Measurements from ENCODE around the gene C6orf89.
A peak's percentile ranks its signal among the peaks of the same experiment; 100 is the strongest.

DNA sequence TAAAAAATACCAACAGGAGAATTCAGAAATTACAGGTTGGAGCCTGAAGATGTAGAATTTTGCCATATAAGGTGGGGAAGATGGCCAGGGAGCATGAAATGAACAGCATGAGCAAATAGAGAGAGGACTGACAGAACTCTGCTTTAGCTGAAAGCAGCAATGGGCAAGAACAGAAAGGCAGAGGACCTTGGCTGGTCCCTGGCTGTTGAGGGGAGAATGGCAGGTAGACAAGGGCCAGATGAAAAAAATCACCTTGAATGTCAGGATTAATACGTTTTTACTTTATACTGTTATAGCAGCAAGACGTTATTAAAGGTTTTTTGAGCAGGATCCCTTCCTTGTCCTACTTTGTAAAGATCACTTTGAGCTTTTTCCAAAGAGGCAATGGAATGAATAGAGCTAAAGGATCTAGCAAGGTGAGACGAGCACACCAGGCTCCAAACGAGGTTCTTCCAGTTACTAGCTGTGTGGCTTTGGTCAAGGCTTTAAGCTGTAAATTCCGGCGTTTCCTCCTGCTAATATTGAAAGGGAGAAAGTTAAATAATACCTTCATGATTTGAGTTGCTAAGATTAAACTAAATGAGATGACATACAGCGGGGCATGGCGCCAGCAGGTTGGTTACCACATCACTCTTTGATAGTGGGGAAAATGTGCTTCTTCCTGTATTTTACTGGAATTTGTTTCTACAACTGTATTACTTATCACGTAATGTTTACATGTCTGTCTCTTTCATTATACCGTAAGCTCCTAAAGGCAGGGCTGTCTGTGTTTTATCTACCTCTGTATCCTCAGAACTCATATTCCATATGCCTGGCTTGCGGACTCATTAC, 11.9 kb upstream of the C6orf89 start:
- TF ChIP-seq, protein P1, sequence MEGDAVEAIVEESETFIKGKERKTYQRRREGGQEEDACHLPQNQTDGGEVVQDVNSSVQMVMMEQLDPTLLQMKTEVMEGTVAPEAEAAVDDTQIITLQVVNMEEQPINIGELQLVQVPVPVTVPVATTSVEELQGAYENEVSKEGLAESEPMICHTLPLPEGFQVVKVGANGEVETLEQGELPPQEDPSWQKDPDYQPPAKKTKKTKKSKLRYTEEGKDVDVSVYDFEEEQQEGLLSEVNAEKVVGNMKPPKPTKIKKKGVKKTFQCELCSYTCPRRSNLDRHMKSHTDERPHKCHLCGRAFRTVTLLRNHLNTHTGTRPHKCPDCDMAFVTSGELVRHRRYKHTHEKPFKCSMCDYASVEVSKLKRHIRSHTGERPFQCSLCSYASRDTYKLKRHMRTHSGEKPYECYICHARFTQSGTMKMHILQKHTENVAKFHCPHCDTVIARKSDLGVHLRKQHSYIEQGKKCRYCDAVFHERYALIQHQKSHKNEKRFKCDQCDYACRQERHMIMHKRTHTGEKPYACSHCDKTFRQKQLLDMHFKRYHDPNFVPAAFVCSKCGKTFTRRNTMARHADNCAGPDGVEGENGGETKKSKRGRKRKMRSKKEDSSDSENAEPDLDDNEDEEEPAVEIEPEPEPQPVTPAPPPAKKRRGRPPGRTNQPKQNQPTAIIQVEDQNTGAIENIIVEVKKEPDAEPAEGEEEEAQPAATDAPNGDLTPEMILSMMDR (IDR thresholded peaks at IDR 0.05; ENCODE audit: low read length) = peak; percentile 33; the same call in 1 of the 2 replicates
- no peak for TF ChIP-seq EZH2 (IDR thresholded peaks at IDR 0.05; ENCODE audit: borderline replicate concordance, low read length)

Data from OCI-LY1 (cell line).